Measurements from ENCODE around the gene FOXP1.

DNA sequence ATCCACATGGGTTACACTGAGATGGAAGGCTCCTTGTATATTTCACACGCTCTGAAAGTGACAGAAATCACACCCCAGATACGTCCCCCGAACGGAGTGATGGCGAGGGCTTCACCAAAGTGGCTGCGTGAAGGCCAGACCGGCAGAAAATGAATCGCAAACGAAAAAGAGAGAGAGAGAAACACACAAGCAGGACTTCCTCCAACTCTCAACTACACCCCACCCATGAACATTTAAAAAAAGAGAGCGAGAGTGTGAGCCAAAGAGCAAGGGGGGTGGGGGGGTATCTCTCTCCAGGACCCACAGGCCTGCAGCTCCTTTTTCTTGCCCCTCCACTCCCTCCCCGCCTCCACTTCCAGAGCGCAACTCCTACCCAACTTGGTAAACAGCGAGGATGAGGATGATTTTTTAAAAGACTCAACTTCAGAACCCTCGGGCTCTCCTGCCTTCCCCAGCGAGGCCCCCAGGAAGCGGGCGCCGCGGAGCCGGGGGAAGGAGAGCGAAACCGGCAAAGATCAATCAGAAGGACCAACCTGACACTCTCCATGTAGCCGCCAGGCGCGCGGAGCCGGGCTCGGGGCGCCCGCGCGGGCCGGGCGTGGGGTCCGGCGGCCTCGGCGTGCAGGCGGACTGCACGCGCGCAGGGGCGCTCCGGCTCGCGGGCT is 519.1 kb downstream of the FOXP1 start:
- TF ChIP-seq, protein P1, sequence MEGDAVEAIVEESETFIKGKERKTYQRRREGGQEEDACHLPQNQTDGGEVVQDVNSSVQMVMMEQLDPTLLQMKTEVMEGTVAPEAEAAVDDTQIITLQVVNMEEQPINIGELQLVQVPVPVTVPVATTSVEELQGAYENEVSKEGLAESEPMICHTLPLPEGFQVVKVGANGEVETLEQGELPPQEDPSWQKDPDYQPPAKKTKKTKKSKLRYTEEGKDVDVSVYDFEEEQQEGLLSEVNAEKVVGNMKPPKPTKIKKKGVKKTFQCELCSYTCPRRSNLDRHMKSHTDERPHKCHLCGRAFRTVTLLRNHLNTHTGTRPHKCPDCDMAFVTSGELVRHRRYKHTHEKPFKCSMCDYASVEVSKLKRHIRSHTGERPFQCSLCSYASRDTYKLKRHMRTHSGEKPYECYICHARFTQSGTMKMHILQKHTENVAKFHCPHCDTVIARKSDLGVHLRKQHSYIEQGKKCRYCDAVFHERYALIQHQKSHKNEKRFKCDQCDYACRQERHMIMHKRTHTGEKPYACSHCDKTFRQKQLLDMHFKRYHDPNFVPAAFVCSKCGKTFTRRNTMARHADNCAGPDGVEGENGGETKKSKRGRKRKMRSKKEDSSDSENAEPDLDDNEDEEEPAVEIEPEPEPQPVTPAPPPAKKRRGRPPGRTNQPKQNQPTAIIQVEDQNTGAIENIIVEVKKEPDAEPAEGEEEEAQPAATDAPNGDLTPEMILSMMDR (IDR thresholded peaks at IDR 0.05; ENCODE audit: low read depth, low read length, missing input control), result peak; percentile 15
- TF ChIP-seq GABPA (IDR thresholded peaks at IDR 0.05 in 1 of 2, conservative IDR thresholded peaks at IDR 0.05 in 1 of 2) (no peak), RAD21 (IDR thresholded peaks at IDR 0.05) (no peak), TAF1 (conservative IDR thresholded peaks at IDR 0.05) (no peak), SP1 (IDR thresholded peaks at IDR 0.05) (no peak), JUND (IDR thresholded peaks at IDR 0.05) (no peak), FOXA1 (IDR thresholded peaks at IDR 0.05) (no peak), RXRA (IDR thresholded peaks at IDR 0.05) (no peak), EGR1 (IDR thresholded peaks at IDR 0.05; ENCODE audit: low read depth in 2 of 2) (no peak)
- TF ChIP-seq, protein P2, sequence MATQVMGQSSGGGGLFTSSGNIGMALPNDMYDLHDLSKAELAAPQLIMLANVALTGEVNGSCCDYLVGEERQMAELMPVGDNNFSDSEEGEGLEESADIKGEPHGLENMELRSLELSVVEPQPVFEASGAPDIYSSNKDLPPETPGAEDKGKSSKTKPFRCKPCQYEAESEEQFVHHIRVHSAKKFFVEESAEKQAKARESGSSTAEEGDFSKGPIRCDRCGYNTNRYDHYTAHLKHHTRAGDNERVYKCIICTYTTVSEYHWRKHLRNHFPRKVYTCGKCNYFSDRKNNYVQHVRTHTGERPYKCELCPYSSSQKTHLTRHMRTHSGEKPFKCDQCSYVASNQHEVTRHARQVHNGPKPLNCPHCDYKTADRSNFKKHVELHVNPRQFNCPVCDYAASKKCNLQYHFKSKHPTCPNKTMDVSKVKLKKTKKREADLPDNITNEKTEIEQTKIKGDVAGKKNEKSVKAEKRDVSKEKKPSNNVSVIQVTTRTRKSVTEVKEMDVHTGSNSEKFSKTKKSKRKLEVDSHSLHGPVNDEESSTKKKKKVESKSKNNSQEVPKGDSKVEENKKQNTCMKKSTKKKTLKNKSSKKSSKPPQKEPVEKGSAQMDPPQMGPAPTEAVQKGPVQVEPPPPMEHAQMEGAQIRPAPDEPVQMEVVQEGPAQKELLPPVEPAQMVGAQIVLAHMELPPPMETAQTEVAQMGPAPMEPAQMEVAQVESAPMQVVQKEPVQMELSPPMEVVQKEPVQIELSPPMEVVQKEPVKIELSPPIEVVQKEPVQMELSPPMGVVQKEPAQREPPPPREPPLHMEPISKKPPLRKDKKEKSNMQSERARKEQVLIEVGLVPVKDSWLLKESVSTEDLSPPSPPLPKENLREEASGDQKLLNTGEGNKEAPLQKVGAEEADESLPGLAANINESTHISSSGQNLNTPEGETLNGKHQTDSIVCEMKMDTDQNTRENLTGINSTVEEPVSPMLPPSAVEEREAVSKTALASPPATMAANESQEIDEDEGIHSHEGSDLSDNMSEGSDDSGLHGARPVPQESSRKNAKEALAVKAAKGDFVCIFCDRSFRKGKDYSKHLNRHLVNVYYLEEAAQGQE (IDR thresholded peaks at IDR 0.05), result no peak
- TF ChIP-seq, protein P3, sequence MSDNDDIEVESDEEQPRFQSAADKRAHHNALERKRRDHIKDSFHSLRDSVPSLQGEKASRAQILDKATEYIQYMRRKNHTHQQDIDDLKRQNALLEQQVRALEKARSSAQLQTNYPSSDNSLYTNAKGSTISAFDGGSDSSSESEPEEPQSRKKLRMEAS (IDR thresholded peaks at IDR 0.05), result no peak
- TF ChIP-seq, protein P4, sequence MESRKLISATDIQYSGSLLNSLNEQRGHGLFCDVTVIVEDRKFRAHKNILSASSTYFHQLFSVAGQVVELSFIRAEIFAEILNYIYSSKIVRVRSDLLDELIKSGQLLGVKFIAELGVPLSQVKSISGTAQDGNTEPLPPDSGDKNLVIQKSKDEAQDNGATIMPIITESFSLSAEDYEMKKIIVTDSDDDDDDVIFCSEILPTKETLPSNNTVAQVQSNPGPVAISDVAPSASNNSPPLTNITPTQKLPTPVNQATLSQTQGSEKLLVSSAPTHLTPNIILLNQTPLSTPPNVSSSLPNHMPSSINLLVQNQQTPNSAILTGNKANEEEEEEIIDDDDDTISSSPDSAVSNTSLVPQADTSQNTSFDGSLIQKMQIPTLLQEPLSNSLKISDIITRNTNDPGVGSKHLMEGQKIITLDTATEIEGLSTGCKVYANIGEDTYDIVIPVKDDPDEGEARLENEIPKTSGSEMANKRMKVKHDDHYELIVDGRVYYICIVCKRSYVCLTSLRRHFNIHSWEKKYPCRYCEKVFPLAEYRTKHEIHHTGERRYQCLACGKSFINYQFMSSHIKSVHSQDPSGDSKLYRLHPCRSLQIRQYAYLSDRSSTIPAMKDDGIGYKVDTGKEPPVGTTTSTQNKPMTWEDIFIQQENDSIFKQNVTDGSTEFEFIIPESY (IDR thresholded peaks at IDR 0.05), result no peak
- TF ChIP-seq, protein P5, sequence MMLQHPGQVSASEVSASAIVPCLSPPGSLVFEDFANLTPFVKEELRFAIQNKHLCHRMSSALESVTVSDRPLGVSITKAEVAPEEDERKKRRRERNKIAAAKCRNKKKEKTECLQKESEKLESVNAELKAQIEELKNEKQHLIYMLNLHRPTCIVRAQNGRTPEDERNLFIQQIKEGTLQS (IDR thresholded peaks at IDR 0.05), result no peak
